NAMALWA (cell line): ENCODE results near the gene CFAP221.

ENCODE experiments used
- DNase-seq: peaks from one replicate; pipeline ENCODE4 v3.0.0-alpha.2; 2015; ENCODE audit warnings: low spot score

Gene CFAP221

DNA sequence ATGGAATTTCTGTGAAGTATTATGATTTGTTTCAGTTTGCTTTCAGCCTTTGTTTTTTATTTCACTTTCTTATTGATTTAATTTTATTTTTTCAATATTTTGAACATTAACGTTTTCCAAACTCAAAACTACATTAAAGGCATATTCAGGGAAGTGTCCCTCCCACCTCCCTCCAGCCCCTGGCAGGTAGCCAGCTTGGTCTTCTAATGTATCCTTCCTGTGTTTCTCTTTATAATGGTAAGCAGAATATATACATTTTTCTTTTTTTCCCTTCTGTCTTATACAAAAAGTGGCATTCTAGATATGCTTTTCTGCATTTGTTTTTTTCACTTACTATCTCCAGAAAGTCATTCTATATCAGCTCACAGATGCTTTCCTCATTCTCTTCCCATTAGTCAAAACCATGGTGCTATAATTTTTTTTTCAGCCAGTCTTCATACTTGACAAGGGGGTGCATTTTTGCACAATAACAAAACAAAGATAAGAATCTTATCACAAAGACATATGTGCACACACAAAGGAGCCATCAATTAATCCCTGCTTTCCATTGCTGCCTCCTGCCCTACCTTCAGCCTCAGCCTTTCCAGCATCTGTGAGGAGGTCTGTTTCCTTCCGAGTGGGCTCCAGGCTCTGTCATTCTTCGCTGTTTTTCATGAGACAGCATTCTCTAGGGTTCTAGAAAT is 101.1 kb downstream of the CFAP221 start:
- DNase-seq: no peak

DNA sequence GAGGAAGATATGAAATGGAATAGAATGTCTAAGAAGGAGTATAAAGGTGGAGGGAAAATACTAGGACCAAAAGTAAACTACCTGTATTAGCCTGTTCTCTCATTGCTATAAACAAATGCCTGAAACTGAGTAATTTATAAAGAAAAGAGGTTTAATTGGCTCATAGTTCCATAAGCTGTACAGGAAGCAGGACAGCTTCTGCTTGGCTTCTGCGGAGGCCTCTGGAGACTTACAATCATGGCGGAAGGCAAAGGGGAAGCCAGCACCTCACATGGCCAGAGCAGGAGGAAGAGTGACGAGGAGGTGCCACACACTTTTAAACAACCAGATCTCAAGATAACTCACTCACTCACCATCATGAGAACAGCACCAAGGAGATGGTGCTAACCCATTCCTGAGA is 101.9 kb downstream of the CFAP221 start:
- no peak for DNase-seq

DNA sequence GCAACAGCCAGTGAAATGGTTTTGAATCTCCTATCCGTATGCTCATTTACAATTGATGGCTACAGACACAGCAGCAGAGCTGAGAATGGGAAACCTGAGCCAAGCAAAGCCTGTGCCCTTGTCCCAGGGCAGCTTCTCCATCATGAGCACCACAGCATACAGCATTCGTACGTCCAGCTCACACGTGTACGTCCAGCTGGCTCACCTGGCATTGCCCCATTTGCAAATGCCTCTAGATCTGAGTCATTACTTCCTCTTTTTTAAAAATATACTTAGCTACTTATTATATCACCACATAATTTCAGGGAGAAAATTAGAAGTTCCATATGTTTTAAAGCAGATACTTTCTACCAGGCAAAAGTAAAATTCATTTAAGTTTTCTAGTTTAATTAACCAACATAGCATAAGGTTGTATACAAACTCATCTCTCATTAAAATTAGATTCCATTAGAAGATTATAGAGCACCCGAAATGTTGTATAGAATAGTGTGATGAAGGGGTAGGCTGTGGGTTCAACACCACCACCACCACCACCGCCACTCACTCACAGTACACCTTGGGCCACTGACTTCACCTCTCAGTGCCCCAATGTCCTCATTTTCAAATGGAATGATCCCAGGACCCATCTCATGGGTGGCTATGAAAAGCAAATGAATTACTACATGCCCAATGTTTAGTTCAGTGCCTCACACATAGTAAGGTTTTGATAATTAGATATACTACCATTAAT is 103.4 kb downstream of the CFAP221 start:
- DNase-seq: peak; percentile 75

DNA sequence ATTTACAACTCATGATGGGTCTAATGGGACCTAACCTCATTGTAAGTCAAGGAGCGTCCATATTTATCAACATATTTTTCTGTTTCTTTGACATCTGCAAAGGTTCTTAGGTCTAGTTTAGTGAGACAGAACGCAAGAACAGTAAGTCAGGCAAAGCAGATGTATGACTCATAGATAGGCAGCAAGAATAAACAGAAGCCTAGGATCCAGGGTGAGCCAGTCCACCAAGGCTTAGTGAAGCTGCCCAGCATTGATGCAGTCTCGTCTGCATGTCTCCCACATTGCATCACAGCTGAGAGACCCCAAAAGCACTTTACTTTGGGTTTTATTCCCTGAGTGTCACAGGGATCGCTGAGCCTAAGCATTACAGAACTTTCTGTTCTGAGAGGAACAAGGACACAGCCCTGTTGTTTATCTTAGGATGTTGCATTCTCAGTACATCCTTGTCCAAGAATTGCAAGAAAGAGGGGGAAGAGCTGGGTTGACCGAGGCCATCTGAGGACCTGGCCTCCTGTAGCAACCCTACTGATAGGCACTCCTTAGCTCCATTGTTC is 105.2 kb downstream of the CFAP221 start:
- no peak for DNase-seq

DNA sequence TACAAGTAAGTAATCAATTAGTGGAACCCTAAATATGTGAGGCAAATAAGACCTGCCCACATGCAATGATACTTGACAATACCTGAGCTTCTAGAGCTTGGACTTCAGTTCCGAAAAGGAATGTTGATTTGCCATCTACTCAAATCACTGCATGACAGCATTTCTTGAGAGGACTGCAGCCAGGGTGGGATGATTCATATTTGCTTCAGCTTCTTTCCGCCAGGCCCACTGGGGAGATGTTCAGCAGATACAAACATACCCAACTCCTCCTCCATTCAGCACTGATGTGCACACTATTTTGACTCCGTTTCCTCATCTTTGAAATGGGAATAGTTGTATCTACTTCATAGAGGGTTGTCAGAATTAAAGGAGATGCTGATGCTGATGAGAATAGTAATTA is 106.0 kb downstream of the CFAP221 start:
- no peak for DNase-seq

DNA sequence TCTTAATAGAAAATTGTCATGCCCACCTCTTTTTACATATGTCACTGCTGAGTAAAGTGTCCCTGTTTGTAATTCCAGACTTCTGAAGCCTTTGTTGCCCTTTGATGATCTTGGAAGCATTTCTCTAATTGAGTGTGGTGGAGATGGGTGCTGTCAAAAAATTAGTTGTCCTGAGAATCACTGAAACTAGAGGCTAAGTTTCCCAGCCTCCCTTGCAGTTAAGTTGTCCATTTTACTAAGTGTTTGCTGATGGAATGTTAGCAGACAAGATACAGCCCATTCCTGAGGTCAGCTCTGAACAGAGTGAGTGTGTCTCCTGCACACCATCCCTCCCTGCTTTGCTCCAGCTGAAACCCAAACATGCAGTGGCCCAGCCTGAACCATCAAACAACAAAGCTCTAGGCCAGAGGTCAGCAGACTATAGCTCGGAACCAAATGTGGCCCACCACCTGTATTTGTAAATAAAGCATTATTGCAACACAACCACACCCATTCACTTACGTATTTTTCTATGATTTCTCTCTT is 106.7 kb downstream of the CFAP221 start:
- no peak for DNase-seq

DNA sequence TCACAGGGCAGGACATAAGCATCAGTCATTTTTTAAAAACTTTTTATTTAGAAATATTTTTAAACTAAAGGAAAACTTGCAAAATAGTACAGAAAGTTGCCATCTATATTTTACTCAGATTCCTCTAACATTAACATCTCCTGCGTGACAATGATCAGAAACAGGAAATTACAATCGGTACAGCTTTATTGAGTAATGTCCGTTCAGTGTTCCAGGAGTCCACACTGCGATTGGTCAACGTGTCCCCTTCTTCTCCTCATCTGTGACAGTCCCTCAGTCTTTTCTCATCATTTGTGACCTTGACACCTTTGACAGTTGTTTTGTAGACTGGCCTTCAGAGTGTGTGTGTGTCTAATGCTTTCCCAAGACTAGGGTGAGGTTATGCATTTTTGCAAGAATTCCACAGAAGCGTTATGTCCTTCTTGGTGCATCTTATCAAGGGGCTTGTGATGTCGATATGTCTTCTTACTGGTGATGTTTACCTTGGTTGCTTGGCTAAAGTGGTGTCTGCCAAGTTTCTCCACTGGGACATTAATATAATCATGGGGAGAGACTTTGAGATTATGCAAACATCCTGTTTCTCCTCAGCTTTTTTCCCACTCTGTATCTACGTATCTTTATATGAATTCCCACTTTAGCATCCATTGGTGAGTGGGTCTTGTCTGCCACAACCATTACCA is 113.4 kb downstream of the CFAP221 start:
- no peak for DNase-seq

DNA sequence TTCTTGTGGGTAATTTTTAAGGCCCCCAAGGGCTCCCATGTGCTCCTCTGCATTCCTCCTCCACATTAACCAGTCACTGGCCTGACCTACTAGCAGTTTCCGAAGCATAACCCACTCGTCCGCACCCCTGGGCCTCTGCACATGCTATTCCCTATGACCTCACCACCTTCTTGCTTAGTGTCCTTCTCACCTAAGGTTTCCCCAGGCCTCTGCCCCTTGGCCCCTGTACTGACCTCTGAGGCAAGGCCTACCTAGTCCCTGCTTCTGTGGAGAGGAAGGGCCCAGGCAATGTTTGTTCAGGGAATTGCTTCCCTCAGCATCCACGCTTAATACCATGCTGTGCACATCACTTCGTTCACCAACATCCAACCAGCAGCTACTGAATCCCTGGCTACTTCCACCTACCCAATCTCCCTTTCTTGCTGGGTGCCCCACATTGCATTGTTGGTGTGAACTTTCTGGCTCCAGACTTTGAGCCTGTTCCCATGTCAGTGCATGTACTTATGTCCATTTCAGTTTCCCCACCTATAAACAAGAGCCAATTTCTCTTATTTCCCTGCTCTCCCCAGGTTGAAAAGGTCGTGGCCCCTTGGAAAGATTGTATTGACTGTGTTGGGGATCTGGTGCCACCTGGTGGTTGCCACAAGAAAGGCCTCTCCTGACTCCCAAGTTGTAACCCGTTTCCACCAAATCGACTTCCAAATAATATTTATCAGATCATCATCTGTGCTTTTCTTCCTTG is 115.5 kb downstream of the CFAP221 start:
- DNase-seq: peak; percentile 61

DNA sequence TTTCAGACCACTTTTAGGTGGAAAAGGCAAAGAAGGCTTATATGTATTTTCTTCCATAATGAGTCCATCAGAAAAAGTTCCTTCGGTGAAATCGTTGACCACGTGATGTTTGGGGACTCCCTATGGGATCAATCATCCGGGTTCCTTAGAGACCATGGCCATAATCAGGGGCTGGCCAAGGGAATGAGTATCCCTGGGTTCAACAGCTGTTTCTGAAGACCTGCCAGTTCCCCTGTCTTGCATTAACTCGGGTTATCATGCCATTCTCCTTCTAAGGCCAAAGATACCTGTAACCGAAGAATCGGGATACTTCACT is 116.1 kb downstream of the CFAP221 start:
- DNase-seq: no peak

DNA sequence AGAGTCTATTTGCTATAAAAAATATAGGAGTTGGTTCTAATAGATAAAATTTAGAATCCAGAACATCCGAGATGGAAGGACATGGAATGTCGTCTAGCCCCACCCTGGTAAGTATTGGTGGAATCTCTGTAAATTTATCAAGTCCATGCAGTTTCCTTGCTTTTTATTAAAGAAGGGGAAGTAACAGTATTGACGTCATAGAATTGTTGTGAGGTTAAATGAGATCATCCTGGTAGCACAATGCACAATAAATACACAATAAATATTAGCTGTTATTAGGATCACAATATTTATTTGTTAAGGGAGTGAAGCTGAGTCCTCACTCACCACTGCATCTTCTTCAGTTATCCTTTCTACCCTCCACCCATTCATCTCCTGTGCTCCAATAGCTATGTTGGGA is 118.0 kb downstream of the CFAP221 start:
- DNase-seq: no peak

DNA sequence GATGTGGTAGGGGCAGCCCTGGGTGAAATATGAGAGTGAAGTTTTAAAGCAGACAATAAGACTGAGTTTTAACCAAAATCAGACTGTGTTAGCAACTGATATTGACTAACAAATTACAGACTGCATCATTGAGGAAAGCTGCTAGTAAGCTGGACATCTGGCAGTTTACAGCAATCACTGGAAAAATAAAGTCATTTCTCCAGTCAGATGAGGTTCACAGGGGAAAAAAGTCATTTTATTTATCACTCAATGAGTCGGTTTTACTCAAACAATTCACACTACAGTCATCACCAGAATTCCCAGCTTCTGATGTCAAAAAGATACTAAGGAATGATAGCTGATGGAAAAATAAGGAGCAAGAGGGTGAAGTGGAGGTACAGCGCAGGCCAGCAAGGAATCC is 124.3 kb downstream of the CFAP221 start:
- DNase-seq: no peak

DNA sequence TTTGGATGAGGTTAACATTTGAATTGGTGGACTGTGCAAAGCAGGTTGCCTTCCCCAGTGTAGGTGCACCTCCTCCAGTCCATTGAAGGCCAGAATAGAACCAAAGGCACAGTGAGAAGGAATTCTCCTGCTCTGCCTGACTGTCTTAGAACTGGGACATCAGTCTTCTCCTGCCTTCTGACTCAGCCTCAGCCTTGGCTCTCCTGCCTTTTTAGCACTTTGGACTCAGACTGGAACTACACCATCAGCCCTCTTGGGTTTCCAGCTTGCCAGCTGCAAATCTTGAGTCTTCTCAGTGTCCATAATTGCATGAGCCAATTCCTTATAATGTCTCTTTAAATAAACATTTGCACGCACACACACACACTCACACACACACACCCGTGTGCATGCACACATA is 126.8 kb downstream of the CFAP221 start:
- no peak for DNase-seq

DNA sequence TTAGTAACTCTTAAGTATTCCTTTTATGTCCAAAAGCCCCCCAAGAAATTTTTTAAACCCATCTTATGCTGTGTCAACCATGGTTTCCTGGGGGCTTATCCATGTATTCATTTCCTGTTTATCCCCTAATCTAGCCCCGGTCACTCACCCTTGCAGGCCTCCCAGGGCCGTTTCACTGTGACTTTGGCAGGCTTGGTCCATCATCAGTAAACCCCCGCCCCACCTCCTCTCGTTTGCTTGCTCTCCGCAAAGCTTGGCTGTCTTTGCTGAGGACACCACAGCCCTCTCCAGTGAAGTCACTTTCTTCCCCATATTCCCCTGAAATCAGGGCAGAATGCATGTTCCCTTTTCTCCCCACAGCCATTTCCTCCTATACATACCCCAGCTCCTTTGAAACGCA is 127.5 kb downstream of the CFAP221 start:
- no peak for DNase-seq

DNA sequence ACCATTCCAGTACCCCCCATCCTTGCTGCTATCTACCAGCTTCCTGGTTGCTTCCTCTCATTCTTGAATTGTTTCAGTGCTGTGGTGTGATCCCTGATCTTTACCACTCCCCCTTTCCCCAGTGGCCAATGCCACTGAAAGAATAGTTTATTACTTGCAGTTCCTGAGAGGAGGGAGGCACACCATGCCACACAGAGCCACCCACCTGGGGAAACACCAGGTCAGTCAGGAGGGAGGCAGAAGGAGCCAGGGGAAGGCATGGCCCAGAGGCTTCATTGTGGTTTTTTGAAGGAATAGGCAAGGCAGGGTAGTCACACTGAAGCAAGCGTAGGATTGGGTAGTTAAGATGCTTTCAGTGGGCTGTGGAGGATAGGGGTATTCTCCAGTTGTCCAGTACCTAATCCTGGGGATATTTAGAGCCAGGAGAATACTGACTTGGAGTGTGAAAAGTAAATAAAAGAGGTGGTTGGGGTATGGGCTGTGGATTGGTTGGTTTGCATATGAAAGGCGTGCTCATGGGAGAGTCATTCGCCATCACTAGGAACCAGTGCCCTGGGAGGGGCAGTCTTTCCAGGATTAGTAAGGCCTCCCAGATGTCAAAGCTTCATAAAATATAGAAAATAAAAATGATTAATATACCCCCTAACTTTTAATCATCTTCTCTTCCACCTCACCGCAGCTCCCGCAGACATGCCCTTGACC is 128.1 kb downstream of the CFAP221 start:
- no peak for DNase-seq

DNA sequence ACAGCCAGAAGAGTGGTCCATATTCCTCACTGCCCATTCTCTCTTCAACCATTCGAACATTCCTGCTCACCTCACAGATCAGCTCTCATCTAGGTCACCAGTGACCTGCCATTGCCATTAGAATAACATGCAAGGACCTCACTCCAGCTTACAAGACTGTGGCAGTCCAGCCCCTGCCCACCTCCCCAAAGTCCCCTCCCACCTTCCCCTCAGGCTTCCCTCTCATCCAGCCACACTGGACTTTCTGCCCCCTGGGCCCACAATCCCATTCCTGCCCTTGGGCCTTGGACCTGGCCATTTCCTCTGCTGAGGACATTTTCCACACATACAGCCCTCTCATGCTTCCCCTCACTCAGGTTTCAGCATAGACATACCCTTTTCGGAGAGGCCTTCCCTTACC is 129.5 kb downstream of the CFAP221 start:
- DNase-seq: no peak

DNA sequence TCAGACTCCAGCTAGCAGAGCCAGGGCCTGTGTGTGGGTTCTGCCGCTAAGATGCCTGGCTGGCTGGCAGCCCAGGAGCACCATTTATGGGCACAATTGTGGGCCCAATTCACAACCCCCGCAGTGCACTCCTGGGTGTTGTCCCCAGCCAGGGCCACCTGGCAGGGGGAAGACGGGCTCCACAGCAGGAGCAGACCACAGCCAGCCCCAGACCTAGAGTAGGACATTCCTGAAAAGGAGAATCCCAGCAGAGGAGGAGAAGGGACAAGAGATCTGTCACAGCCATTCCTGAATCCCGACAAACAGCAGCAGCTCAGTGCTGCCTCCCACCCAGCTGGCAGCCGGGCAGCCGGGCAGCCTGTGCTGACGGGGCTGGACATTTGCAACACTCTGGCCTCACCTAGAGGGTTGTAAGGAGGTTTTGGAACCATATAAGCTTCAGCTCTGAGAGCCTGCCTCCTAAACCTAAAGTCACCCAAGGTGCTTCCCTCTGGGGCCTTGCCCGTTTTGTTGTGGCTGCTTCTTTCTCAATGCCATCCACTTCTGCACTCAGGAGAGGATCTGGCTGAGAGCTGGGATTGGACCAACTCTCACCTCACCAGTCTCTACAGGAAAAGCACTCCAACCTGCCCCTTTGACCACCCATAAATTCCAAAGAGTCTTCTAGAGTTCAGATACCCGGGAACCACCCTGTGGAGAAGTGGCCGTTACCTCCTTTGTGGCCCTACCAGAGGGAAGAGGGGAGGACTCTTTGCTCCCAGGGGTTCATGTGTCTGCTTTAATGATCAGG is 130.7 kb downstream of the CFAP221 start:
- DNase-seq: no peak

DNA sequence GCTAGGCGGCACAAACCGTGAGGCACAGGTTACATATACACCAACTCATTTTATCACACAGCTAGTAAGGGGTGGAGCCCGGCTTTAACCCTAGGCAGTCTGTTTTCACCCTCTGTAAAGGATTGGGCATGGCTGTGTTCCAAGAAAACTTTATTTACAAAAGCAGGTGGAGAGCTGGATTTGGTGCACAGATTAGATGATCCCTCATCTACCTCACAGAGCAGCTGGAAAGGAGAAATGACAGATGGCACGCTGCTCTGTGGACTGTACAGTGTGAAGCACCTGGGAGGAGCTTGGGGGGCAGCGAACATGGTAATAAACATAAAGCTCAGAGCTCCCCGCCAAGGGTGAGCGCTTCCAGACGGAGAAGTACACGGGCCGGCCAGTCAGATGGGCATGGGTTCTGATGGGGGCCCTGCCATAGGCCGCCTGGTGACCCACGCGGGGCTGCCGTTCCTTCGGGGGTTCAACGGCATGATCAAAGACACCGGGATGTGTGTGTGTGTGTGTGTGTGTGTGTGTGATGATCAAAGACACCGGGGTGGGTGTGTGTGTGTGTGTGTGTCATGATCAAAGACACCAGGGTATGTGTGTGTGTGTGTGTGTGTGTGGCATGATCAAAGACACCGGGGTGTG is 133.9 kb downstream of the CFAP221 start:
- peak; percentile 13 for DNase-seq

DNA sequence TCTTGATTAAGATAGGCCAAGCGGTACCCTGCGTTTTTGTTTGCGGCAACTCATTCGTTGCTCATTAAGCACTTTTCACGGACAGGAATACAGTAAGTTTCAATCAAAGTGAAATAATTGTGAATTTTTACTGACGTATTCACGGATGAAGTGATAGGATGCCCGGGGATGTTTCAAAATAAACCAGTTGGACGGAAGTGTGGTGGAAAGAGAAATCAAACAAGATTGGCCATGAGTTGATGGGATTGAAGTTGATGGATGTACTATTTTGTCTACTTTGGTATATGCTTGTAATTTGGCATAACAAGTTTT is 135.2 kb downstream of the CFAP221 start:
- DNase-seq: no peak

DNA sequence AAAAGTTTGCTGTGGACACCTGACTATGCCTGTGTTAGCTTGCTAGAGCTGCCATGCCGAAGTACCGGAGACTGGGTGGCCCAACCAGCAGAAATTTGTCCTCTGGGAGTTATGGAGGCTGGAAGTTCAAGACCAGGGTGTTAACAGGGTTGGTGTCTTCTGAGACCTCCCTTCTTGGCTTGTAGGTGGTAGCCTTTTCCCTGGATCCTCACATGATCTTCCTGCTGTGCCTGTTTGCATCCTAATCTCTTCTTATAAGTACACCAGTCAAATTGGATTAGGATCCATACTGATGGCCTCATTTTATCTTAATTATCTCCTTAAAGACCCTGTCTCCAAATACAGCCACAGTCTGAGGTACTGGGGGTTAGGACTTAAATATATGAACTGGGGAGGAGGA is 135.6 kb downstream of the CFAP221 start:
- DNase-seq: no peak

DNA sequence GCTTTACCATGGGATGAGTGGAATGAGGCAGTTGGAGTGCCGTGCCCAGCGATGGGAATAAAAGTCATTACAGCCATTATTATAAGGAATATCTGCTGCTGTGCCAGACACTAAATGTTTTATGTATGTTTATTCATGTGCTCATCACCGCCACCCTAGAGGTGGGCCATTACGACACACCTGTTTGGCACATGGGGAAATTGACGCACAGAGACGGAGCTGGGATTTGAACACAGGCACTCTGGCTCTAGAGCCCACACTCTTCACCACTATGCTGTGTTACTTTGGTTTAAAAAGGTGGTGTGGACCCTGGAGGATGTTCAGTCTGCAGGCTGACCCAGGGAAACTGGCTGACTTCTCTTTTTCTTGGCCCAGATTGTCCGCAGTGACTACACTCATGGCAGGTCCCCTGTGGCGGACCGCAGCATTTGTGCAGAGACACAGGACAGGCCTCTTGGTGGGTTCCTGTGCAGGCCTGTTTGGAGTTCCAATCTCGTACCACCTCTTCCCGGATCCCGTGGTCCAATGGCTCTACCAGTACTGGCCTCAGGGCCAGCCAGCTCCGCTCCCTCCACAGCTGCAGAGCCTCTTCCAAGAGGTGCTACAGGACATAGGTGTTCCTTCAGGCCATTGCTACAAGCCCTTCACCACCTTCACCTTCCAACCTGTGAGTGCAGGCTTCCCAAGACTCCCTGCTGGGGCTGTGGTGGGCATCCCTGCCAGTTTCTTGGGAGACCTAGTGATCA is 136.4 kb downstream of the CFAP221 start:
- no peak for DNase-seq
